ENCODE data around the gene KCNJ18.
"Not testable (repeated sequence)": the region's sequence is repeated elsewhere in the genome, so short reads cannot be mapped to it uniquely, and the experiment has no call there.

- TF ChIP-seq, protein P1, sequence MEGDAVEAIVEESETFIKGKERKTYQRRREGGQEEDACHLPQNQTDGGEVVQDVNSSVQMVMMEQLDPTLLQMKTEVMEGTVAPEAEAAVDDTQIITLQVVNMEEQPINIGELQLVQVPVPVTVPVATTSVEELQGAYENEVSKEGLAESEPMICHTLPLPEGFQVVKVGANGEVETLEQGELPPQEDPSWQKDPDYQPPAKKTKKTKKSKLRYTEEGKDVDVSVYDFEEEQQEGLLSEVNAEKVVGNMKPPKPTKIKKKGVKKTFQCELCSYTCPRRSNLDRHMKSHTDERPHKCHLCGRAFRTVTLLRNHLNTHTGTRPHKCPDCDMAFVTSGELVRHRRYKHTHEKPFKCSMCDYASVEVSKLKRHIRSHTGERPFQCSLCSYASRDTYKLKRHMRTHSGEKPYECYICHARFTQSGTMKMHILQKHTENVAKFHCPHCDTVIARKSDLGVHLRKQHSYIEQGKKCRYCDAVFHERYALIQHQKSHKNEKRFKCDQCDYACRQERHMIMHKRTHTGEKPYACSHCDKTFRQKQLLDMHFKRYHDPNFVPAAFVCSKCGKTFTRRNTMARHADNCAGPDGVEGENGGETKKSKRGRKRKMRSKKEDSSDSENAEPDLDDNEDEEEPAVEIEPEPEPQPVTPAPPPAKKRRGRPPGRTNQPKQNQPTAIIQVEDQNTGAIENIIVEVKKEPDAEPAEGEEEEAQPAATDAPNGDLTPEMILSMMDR (IDR thresholded peaks at IDR 0.05): not testable (repeated sequence)
- not testable (repeated sequence) for TF ChIP-seq TCF7L2 (IDR thresholded peaks at IDR 0.05; ENCODE audit: low read depth, low read length); POLR2AphosphoS5 (IDR thresholded peaks at IDR 0.05; ENCODE audit: low read depth, low read length); SIN3A (IDR thresholded peaks at IDR 0.05; ENCODE audit: borderline replicate concordance, insufficient read depth, low read depth, low read length)
- TF ChIP-seq, protein P2, sequence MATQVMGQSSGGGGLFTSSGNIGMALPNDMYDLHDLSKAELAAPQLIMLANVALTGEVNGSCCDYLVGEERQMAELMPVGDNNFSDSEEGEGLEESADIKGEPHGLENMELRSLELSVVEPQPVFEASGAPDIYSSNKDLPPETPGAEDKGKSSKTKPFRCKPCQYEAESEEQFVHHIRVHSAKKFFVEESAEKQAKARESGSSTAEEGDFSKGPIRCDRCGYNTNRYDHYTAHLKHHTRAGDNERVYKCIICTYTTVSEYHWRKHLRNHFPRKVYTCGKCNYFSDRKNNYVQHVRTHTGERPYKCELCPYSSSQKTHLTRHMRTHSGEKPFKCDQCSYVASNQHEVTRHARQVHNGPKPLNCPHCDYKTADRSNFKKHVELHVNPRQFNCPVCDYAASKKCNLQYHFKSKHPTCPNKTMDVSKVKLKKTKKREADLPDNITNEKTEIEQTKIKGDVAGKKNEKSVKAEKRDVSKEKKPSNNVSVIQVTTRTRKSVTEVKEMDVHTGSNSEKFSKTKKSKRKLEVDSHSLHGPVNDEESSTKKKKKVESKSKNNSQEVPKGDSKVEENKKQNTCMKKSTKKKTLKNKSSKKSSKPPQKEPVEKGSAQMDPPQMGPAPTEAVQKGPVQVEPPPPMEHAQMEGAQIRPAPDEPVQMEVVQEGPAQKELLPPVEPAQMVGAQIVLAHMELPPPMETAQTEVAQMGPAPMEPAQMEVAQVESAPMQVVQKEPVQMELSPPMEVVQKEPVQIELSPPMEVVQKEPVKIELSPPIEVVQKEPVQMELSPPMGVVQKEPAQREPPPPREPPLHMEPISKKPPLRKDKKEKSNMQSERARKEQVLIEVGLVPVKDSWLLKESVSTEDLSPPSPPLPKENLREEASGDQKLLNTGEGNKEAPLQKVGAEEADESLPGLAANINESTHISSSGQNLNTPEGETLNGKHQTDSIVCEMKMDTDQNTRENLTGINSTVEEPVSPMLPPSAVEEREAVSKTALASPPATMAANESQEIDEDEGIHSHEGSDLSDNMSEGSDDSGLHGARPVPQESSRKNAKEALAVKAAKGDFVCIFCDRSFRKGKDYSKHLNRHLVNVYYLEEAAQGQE (IDR thresholded peaks at IDR 0.05; ENCODE audit: insufficient read depth in 1 of 2, low read depth in 2 of 2, low read length in 1 of 2): not testable (repeated sequence)
These were observed 35.6 kb upstream of the KCNJ18 start for GRCh38 chr17:21656518-21657309.
